Measurements from ENCODE around the gene WWOX.

WWOX gene

DNA sequence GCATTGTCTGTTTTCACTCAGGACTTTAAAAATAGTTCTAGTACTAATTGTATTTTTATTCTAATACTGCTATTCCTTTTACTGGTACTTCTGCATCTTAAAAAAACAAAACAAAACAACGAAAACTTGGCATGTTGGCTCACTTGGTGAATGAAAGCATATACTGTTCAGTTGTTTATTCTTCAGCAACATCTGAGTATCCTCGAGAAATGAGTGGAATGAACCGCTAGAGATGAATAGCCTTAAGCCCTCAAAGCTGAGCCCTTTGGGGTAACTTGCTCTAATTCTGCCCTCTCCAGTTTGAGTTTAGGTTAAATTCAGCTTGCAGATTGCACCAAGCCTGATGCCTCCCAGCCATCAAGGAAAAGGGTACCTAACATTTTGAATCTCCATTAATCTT, 126.5 kb downstream of the WWOX start:
- peak; percentile 7 for DNase-seq (ENCODE audit: low read depth, low spot score)

DNA sequence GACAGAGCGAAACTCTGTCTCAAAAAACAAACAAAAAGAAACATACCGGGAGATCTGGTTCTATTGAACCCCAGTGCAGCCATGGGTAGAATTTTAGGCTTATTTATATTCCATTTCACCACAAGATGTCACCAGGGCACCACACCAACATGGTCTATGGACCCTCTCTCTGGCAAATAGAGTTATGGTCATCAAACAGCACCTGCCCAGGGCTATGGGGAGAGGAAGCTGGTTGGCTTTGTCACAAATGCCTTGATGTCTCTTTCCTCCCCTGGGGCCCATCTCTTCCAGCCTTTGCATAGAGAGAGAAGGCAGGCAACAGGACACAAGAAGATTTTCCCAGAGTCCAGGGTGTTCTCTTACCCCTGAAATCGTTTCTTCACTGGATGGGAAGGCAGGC, 128.4 kb downstream of the WWOX start:
- DNase-seq (ENCODE audit: low read depth, low spot score): no peak

DNA sequence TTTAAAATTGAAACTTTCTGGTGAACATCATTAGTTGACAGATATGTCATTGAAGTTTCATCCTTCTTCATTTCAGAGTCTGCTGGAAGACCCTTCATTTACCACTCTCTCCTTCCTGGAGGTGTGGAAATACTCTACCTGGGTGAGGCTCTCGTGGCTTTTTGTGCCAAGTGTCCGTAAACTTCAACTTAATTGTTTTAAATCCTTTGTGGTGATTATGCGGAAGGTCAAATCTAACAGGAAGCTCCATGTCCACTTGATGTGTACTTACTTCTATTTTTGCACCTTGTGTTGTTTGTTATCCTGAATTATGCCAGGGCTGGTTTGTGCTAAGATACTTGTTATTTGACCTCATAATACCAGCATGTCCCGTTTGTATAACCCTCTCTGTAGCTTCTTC, 129.2 kb downstream of the WWOX start:
- DNase-seq (ENCODE audit: low read depth, low spot score): no peak

DNA sequence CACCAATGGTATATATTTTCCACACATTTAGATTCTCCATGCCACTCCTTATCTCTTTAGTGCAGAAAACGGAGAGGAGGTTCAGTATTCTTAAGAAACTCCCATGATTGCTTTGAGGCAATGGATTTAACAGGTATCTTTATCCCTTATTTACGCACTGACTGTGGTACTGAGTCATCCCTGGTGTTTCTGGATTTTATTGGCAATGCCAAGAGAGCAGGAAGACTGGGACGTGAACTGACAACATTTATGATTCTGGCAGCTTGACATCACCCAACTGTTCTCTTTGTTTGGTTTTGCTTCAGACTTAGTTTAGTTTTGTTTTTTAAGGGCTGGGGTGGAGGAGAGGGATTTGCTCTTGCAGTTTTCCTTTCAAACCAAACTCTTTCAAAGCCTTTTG, 131.4 kb downstream of the WWOX start:
- DNase-seq (ENCODE audit: low read depth, low spot score): peak; percentile 38

DNA sequence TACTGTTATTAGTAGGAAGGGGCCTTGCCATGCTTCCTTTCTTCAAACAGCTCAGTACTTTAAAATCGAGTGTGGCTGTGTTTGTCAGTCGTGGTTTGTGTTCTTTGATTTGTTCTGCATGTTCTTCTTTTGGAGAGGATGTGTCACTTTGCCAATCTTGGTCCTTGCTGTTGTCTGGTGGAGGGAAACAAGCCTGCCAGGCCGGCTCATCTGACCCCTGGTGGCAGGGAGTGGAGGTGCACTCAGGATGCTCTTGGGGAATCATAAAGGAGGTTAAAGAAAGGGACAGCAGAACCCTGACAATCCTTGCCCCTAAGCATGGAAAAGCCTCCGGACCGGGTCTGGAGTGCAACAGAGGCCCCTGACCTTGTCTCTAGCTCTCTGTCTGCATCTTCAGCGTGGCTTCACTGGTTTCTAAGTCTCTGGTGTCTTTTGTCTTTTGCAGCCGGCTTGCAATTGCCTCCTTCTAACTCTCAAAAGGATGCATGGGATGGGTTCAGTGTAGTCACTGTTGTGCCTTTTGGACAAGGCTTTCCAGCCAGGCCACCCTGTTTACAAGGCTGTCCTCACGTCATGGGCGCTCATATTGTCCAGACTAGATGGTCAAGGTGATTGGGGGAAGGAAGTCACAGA, 135.8 kb downstream of the WWOX start:
- peak; percentile 77 for DNase-seq (ENCODE audit: low read depth, low spot score)

DNA sequence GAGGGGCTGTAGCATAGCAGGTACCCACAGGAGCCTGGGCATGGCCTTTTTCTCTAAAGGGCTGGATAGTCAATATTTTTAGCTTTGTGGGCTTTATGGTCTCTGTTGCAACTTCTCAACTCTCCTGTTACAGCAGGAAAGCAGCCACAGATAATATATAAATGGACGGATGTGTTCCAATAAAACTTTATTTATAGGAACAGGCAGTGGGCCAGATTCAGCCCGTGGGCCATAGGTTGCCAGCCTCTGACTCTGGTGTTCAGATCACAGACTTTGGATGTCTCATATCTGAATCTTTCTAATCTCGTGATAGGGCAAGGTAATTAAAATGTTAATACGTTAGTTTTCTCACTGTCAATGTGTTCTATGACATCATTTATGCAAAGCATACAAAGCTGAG, 136.4 kb downstream of the WWOX start:
- no peak for DNase-seq (ENCODE audit: low read depth, low spot score)

DNA sequence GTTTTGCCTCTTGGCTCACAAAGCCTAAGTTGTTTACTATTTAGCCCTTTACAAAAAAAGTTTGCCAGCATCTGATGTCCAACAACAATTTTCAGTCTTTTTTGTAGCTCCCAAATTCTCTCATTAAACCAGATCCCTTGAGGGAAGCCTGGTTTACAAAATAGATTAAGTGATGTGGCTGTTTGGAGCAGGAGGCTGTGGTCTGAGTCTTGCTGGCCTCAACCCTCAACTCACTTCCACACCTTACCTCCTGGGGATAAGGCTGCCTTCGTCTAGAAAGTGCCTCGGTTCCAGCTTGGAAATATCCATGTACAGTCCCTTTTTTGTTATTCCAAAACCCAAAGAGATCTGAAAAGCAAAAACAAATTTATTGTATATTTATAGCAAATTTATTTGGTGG, 138.4 kb downstream of the WWOX start:
- no peak for DNase-seq (ENCODE audit: low read depth, low spot score)

DNA sequence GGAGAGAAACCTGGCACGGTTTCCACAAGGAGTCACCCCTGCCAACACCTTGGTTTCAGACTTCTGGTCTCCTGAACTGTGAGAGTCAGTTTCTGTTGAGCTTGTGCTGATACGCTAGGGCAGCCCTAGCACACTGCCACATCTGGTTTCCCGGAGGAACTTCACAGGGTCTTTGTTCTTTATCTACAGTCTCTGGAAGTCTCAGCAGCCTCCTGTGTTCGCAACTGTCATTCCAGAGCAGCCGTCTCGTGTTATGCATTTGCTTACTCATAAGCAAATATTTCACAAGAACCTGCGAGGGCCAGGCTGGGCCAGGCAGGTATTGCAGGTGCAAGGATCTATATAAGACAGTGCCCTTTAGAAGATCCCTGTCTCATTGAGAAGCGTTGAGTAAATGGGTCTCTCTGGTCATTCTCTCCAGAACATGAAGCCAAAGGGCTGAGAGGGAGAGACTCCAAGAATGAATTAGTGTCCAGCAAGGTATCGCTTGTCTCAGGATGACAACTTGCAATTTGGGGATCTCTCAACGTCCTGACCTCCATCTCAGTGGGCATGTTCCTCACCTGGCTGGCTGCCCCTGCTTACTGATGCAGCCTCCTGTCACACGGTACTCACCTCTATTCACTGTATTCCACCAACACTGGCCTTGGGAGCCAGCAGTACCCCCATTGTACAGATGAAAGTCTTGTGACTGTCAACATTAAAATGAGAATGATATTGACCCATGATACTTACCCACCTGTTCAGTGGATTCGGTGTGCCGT, 141.2 kb downstream of the WWOX start:
- no peak for DNase-seq (ENCODE audit: low read depth, low spot score)

DNA sequence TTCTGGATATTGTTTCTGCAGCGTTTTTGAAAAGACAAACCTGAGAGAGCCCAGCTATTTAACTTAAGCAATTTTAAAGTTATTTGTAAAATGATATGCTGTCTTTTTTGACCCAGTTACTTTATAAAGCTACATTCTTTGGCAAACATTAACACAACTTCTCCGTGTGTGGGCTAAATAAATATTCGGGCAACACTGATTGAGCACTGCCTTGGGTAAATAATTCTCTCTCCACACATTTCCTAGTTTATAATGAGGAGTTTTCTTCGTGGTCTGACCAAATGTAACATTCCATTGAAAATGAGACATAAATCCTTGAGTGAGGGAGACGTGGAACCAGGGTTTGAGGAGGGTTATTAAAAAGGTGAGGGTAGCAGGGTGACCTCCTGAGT, 142.8 kb downstream of the WWOX start:
- DNase-seq (ENCODE audit: low read depth, low spot score): peak; percentile 60

DNA sequence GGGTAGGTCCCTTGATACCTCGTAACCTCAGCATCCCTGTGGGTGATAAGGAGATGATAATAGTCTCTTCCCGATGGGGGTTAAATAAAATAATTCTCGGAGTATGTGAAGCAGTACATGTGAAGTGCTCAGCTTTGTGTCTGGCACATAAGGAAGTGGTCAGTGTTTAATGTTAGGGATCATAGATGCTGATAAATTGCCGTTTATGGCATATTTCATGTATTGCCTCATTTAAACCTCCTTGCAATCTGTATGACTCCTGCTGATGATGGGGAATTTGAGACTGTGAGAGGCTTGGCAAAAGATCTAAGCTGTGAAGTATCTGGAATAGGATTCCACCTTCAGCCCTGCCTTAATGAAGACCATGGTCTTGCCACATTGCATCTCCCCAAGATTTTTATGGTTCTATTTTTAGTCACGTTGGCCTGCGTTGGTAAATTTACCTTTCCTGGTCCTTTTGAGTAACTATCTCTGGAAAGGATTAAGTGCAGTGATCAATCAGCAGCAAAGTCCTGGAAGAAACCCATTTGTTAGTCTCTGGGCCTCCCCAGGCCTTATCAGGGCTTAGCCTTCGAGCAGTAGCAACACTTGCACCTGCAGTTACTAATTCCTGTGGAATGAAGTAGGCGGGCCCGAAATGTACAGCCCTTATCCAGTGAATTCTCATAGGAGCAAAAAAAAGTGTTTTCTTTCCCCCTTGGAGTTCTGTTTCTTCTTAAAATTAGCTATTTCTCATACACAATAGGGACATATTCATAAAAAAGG, 144.9 kb downstream of the WWOX start:
- DNase-seq (ENCODE audit: low read depth, low spot score): peak; percentile 8

DNA sequence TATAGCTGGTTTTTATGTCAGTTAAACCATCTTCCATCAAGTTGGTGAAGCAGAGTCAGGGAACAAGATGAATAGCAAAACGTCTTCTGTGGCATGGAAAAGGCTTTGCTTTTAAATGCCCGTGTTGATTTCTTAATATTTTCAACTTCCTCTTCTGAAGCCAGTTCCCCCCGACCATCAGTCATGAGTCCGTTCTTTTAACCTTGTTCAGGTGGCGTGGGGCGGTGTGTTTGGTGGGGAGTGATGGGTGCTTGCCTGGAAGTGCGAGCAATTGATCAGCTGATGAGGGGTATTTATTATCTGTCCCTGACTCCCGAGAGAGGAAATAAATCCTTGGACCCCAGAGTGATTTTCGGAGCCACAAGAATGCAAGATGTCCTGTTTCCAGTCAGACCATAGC, 147.1 kb downstream of the WWOX start:
- DNase-seq (ENCODE audit: low read depth, low spot score): no peak

DNA sequence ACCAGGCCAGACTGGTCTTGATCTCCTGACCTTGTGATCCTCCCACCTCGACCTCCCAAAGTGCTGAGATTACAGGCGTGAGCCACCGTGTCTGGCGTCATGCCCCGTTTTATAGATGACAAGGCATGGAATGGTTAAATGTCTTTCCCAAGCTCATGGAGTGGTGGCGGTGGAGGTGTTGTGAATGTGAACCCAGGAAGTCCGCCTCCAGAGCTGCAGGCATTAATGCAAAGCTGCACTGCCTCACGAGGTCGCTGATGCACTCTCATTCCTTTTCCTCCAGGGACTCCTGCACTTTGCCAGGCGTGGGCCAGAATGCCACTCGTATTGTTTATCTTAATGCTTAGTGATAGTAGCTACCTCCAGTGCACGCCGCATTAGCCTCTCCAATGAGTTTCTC, 149.6 kb downstream of the WWOX start:
- peak; percentile 9 for DNase-seq (ENCODE audit: low read depth, low spot score)

DNA sequence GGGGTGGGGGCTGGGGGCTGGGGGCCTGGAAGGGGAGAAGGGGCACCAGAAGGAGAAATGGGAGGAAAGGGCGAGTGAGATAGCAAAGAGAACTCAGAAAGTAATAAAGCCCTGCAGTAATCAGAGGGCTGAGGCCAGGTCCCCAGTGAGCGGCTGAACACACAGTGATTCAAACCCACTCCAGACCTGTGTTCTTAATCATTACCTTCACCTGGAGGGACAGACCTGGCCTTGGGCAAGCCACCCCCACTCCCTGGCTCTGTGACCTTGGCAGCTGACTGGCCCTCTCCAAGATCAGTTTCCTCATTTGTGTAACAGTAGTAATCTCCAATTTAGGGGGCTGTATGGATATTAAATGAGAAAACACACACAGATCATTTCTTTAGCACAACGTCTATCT, 150.4 kb downstream of the WWOX start:
- DNase-seq (ENCODE audit: low read depth, low spot score): no peak

DNA sequence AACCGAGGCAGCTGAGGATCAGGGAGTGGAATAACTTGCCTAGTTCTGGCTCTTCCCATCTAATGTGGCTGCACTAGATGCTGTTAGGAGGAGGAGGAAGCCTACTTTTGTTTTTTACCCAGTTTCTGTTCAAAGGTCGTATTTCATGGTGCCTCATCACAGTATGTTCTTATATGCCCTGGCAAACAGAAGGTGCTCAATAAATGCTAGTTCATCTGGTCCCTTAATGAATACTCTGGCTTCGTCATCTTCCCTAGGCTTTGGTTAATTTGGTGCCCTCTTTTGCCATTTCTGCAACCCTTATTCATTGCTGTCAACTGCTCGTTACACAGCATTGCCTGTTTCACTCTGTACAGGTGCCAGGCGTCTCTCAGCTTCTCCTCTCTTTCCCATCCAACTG, 151.7 kb downstream of the WWOX start:
- DNase-seq (ENCODE audit: low read depth, low spot score): no peak

DNA sequence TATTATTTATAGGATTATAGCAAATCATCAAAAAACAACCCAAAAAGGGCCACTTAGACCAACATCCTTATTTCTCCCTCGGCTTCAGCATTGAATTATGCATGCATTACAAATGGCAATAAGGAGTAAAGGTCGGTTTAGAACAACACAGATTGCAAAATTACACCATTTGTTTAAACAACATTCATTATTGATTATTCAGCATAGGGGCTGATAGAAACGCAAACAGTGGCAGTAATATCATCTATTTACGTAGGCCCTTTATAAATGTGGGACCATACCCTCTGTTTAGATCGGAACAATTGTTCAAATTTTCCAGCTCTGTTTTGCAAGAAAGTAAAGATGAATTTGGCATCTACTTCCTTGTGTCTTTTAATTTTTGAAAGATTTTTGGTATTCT, 153.3 kb downstream of the WWOX start:
- no peak for DNase-seq (ENCODE audit: low read depth, low spot score)

DNA sequence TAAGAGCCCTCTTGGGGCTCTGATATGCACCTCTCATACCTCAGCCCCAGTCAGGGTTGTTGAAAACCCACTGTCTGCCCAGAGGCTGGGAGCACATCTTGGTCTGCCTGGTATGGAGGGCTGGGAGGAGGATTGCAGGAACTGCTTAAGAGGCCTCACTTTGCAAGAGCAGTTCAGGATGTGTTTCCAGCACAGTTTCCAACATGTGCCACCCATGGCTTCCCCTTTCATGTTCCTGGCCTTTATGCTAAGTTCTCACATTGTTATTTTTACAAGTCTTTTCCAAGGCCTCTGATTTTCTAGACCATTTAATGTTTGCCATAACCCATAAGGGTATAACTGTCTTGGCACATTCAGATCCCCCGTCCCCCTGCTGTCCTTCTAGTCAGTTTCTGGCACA, 155.4 kb downstream of the WWOX start:
- no peak for DNase-seq (ENCODE audit: low read depth, low spot score)

DNA sequence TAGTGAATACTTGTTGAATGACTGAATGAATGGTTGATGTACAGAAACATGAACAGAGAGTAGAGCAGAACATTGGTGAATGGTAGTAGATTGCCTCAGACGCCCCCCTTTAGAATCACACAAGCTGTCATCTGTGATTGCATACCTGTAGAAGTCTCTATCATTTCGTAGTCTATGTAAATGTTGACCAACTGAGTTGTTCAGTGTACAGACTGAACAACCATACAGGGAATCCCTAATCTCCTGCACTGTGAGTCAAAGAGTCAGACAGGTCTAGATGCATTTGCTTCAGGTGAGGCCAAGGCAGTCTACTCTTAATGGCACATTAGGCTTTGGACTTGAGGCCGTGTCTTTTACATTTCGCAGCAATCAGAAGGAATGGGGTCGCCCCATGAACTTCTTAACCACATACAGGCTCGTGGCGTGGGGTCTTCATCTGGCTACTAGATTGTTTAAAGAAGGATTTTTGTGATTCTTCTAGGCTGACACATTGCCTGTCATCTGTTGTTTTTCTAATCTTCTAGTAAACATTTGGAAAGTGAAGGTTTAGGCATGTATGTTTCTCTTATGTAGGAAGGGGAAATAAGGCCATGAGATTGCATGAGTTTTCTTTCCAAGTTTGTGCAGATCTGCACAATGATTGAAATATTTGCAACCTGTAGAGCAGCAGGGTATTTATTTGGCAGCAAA, 157.4 kb downstream of the WWOX start:
- no peak for DNase-seq (ENCODE audit: low read depth, low spot score)

DNA sequence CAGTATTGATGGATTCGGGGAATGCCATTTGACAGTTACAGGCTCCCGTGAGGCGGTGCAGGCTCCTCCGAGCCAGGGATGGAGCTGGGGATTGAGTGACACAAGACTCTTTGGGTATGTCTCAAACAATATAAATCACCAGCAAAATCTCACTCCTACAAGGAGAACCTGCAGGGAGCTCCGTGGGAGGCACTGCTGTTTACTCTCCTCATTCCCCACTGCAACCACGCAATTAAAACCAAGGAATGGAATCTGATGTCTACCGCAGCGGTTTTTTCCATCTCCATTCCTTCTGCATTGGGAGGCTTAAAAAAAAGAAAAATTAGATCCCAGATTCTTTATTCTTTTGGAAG, 157.9 kb downstream of the WWOX start:
- peak; percentile 65 for DNase-seq (ENCODE audit: low read depth, low spot score)

DNA sequence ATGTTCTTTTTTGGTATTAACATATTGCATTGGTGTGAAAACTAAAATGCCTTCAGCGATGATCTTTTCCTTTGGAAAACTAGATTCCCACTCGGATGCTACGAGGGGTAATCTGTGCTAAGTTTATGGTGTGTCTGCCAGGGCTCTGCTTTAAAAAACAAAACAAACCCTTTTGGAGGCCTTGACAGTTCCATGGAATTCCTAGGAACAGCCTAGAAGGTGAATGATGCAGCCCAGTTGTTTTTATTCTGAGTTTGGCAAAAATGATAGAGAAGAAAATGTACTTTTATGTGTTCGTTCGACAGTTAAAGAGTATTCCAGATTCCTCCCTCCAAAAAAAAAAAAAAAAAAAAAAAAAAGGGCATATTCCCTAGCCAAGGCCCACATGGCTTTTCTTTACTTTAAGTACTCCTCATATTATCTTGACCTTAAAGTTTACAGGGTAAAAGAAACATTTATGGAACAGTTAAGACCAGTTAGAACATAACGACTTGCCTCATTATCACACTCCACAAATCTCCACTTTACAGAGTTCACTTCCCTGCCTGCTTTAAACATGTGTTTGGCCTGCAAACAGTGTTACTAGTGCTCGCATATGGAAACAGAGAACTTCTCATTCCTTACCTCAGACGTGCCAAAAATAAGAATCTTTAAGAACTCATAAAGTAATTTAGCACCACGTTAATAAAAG, 159.1 kb downstream of the WWOX start:
- no peak for DNase-seq (ENCODE audit: low read depth, low spot score)

DNA sequence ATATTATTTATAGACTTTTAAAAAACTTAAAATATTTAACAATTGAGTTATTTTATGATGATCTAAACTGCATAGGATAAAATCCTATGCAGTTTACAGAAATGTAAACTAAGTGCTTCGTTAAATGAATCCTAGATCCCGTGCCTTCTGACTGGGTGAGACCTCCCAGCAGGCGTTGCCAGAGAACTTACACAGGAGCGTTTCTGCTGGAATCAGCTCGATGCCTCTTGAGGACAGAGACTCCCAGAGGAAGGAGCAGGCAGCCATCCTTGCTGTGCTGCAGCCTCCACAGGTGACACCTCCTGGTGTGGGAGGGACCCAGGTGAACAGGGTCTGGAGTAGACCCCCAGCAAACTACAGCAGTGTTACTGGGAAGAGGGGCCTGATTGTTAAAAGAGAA, 160.4 kb downstream of the WWOX start:
- no peak for DNase-seq (ENCODE audit: low read depth, low spot score)

DNA sequence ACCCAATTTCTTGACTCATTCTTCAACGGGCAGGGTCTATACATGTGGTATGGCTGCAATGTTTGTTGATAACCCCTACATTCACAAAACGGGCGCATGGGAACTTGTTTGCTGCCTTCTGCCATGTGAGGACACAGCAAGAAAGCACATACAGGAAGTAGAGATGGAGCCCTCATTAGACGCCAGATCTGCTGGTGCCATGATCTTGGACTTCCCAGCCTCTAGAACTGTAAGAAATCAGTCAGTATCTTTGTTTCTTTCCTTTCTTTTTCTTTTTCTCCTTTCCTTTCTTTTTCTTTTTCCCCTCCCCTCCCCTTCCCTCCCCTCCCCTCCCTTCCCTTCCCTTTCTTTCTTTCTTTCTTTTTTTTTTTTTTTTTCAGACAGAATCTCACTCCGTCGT, 165.2 kb downstream of the WWOX start:
- DNase-seq (ENCODE audit: low read depth, low spot score): no peak

DNA sequence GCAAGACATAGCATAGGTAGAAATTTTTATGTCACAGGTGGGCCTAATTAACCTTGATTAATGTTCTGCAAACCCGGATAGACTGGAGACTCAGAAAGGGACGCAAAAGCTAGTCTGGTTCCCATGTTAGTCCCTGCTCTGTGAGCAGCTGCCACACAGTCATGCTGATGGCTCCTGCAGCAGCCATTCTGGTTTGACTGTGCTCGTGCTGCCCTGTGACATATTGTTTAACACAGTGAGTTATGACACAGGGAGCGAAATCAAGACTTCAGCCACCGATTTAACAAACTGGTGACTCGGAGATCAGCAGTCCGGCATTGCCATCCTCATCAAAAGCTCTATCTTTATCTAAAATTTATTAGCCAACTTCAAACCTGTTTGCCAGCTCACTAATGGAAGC, 169.8 kb downstream of the WWOX start:
- DNase-seq (ENCODE audit: low read depth, low spot score): no peak
